ENCODE data around the gene SLC9A9. TPM values are rescaled to one million over a fixed set of nuclear protein-coding genes. Genes with fewer than 3 reads are reported as not detected.

Gene SLC9A9
- total and polyA plus RNA-seq, 2 of the 8 experiments (the other 6 are each of a cell fraction or from before 2014, with no cell fraction given) = 0.48 to 1.1 TPM

DNA sequence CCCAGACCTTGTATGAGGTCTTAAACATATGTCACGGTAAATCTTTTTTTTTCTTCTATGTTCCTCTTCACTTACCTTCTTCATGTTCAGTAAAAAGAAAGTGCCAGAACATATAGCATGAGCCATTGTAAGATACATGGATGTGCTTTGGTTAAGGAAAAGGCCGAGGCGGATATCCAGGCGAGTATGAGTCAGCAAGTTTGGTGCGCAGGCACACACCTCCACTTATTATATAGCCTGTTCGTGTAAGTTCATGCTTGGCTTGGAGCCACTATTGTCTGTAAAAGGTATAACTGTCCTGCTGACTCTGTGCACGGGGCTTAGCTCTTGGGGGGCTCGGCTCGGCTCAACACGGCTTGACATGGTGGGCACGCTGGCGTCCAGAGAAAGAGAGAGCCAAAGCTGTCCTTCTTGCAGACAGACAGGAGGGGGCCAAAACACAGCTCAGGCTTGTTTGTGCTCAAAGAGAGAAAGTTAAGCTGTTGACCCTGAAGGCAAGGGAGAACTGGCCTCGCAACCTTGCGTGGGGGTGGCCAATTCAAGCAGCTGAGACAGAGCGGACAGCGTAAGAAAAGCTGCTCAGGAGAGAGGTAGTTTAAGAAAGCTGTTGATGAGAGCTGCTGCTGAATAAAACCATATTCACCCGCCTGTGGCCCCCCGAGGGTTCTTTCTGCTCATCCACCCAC is 251.2 kb downstream of the SLC9A9 start (continued):
- TF ChIP-seq, protein P1, sequence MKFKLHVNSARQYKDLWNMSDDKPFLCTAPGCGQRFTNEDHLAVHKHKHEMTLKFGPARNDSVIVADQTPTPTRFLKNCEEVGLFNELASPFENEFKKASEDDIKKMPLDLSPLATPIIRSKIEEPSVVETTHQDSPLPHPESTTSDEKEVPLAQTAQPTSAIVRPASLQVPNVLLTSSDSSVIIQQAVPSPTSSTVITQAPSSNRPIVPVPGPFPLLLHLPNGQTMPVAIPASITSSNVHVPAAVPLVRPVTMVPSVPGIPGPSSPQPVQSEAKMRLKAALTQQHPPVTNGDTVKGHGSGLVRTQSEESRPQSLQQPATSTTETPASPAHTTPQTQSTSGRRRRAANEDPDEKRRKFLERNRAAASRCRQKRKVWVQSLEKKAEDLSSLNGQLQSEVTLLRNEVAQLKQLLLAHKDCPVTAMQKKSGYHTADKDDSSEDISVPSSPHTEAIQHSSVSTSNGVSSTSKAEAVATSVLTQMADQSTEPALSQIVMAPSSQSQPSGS (IDR thresholded peaks at IDR 0.05; ENCODE audit: low read length) = no peak
- TF ChIP-seq EZH2 (IDR thresholded peaks at IDR 0.05; ENCODE audit: low read depth, low read length, severe bottlenecking) (no peak), RBBP5 (IDR thresholded peaks at IDR 0.05; ENCODE audit: borderline replicate concordance, low read depth, low read length) (no peak), SIN3A (conservative IDR thresholded peaks at IDR 0.05 in 1 of 2, IDR thresholded peaks at IDR 0.05 in 1 of 2; ENCODE audit: low read depth in 1 of 2, low read length in 2 of 2) (no peak), CHD2 (IDR thresholded peaks at IDR 0.05; ENCODE audit: low read length) (no peak)
